Measurements from ENCODE around the gene MLX.

Gene MLX

DNA sequence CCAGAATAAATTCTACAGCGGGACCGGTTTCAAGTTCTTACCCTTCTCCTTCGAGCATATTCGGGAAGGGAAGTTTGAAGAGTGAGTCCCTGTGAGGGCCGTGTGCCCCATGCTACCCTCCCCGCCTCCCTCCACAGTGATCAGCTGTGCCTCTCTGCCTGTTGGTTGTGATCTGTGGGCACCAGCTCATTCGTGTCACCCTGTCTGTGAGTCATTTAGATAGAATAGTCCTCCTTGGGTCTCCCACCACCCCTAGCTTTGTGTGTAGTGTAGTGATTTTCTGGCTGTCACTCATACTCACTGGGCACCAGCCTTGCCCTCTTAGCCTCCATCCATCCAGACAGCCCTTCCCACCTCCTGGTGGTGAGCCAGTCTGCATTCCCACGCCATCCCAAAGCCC, 45.9 kb upstream of the MLX start:
- no peaks in the 10 kb centered on the region for H3K27me3 ChIP-seq (ENCODE audit: insufficient read depth, insufficient read length)
- H3K9ac ChIP-seq (ENCODE audit: insufficient read length, low read depth), result no peak overlapping the region
- H3K4me1 ChIP-seq (ENCODE audit: insufficient read depth, insufficient read length), result peaks cover 44% of the 10 kb centered on the region
- H3K36me3 ChIP-seq (ENCODE audit: insufficient read depth, insufficient read length, low read length), result peaks cover 46% of the 10 kb centered on the region
- H3K9me3 ChIP-seq (ENCODE audit: insufficient read depth, low read length), result no peaks in the 10 kb centered on the region
- no peak for DNase-seq (ENCODE audit: low read depth, low spot score)
- TF ChIP-seq ZNF274 (IDR thresholded peaks at IDR 0.05; ENCODE audit: low read depth, low read length) (no peak), YY1 (IDR thresholded peaks at IDR 0.05; ENCODE audit: insufficient read depth, insufficient read length) (no peak), SUZ12 (IDR thresholded peaks at IDR 0.05; ENCODE audit: extremely low read depth, insufficient read depth, insufficient read length) (no peak)
- no peak overlapping the region for H3K4me3 ChIP-seq (ENCODE audit: insufficient read length, low read depth)

DNA sequence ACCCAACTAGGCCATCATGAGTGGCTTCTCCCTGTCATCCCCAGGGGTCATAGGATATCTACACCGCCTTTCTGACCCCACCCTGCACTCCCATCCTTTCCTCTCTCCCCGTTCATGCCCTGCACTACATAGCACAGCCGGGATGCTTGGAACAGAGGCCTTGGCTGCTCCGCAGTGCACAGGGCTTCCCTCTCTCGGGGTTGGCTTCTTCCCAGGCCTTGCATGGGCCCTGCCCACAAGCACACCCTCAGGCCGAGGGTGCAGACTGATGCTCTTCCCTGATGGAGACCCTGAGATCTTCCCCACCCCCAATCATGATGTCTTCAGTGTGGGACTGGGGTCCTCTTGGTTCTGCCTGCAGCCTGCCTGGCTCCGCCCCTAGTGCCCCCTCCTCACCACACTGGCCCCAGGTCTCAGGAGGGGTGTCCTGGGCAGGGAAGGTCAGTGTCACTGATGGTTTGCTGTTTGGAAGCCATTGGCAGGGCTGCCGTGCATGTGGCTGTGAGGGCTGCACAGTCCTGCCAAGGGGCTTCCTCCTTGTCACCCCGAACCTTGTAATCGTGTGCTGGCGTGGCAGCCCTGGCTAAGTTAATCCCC, 45.1 kb upstream of the MLX start:
- peak overlapping the region; percentile 58 for H3K9ac ChIP-seq (ENCODE audit: insufficient read length, low read depth)
- H3K4me1 ChIP-seq (ENCODE audit: insufficient read depth, insufficient read length), result peaks cover 44% of the 10 kb centered on the region
- TF ChIP-seq SUZ12 (IDR thresholded peaks at IDR 0.05; ENCODE audit: extremely low read depth, insufficient read depth, insufficient read length) (no peak), YY1 (IDR thresholded peaks at IDR 0.05; ENCODE audit: insufficient read depth, insufficient read length) (no peak), ZNF274 (IDR thresholded peaks at IDR 0.05; ENCODE audit: low read depth, low read length) (no peak)
- no peak overlapping the region for H3K4me3 ChIP-seq (ENCODE audit: insufficient read length, low read depth)
- no peaks in the 10 kb centered on the region for H3K9me3 ChIP-seq (ENCODE audit: insufficient read depth, low read length)
- H3K27me3 ChIP-seq (ENCODE audit: insufficient read depth, insufficient read length), result no peaks in the 10 kb centered on the region
- DNase-seq (ENCODE audit: low read depth, low spot score), result no peak
- peaks cover 43% of the 10 kb centered on the region for H3K36me3 ChIP-seq (ENCODE audit: insufficient read depth, insufficient read length, low read length)

DNA sequence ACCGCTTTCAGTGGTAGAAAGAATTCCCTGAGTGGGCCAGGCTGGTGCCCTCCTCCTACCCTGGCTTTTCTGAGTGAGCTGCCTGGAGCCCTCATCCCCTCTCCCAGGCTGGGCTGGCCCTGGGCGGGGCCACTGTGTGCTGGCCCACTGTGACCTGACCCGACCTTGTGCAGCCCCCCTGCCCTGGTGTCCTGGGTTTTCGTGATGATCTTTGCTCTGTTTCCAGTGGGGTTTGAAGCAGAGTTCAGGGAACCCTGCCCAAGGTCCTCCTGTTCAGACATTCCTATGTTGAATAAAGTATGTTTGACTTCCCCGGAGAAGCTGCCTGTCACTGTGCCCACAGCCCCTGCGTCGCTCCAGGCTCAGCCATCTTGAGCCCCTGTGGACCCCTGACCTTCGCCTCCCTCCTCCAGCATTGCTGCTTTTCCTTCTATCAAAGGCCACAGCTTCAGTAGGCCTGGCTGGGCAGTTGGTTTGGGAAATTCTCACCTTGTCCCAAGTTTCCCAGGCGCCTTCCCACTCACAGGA, 44.6 kb upstream of the MLX start:
- no peak overlapping the region for H3K4me3 ChIP-seq (ENCODE audit: insufficient read length, low read depth)
- DNase-seq (ENCODE audit: low read depth, low spot score), result no peak
- H3K4me1 ChIP-seq (ENCODE audit: insufficient read depth, insufficient read length), result peaks cover 46% of the 10 kb centered on the region
- no peaks in the 10 kb centered on the region for H3K27me3 ChIP-seq (ENCODE audit: insufficient read depth, insufficient read length)
- H3K9me3 ChIP-seq (ENCODE audit: insufficient read depth, low read length), result no peaks in the 10 kb centered on the region
- H3K9ac ChIP-seq (ENCODE audit: insufficient read length, low read depth), result peak overlapping the region; percentile 58
- H3K36me3 ChIP-seq (ENCODE audit: insufficient read depth, insufficient read length, low read length), result peaks cover 39% of the 10 kb centered on the region
- TF ChIP-seq SUZ12 (IDR thresholded peaks at IDR 0.05; ENCODE audit: extremely low read depth, insufficient read depth, insufficient read length) (no peak), YY1 (IDR thresholded peaks at IDR 0.05; ENCODE audit: insufficient read depth, insufficient read length) (no peak), ZNF274 (IDR thresholded peaks at IDR 0.05; ENCODE audit: low read depth, low read length) (no peak)

DNA sequence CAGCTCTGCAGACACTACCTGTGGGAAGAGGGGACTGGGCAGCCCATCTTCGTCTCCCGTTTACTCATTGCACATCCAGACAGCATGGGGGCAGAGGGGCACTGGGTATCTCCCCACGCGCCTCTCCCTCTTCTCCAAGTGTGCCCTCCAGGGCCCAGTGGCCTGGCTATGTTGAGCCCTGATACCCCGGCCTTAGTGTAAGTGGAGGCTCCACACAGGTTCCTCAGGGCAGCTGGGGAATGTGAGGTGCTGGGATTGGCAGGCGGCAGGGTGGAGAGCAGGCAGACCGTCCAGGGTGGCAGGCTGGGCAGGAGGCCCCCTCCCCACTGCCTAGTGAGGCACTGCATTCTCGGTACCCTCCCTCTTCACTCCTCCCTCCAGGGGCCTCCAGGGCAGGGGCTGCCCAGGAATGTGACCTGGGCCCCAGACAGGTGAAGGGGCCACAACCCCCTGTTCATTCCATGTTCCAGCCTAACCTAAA, 44.1 kb upstream of the MLX start:
- H3K4me1 ChIP-seq (ENCODE audit: insufficient read depth, insufficient read length), result peaks cover 46% of the 10 kb centered on the region
- TF ChIP-seq YY1 (IDR thresholded peaks at IDR 0.05; ENCODE audit: insufficient read depth, insufficient read length) (no peak), SUZ12 (IDR thresholded peaks at IDR 0.05; ENCODE audit: extremely low read depth, insufficient read depth, insufficient read length) (no peak), ZNF274 (IDR thresholded peaks at IDR 0.05; ENCODE audit: low read depth, low read length) (no peak)
- no peaks in the 10 kb centered on the region for H3K9me3 ChIP-seq (ENCODE audit: insufficient read depth, low read length)
- DNase-seq (ENCODE audit: low read depth, low spot score), result no peak
- H3K27me3 ChIP-seq (ENCODE audit: insufficient read depth, insufficient read length), result no peaks in the 10 kb centered on the region
- peak overlapping the region; percentile 27 for H3K9ac ChIP-seq (ENCODE audit: insufficient read length, low read depth)
- peaks cover 34% of the 10 kb centered on the region for H3K36me3 ChIP-seq (ENCODE audit: insufficient read depth, insufficient read length, low read length)
- no peak overlapping the region for H3K4me3 ChIP-seq (ENCODE audit: insufficient read length, low read depth)

DNA sequence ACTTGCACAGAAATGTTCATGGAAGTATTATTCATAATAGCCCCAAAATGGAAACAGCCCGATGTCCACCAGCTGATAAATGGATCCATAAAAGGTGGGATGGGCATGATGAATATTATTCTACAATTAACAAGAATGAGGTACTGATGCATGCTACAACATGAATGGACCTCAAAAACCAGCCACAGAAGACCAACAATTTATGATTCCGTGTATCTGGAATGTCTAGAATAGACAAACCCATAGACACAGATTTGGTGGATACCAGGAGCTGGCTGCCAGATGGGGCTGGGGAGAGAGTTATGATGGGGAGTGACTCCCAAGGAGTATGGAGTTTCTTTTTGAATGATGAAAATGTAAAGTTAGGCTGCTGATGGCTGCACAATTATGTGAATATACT, 41.7 kb upstream of the MLX start:
- H3K4me3 ChIP-seq (ENCODE audit: insufficient read length, low read depth), result no peak overlapping the region
- no peaks in the 10 kb centered on the region; the same call in 1 of the 2 replicates for H3K9me3 ChIP-seq (ENCODE audit: insufficient read depth, low read length)
- no peak for DNase-seq (ENCODE audit: low read depth, low spot score)
- H3K4me1 ChIP-seq (ENCODE audit: insufficient read depth, insufficient read length), result peaks cover 34% of the 10 kb centered on the region
- no peak overlapping the region for H3K9ac ChIP-seq (ENCODE audit: insufficient read length, low read depth)
- TF ChIP-seq YY1 (IDR thresholded peaks at IDR 0.05; ENCODE audit: insufficient read depth, insufficient read length) (no peak), SUZ12 (IDR thresholded peaks at IDR 0.05; ENCODE audit: extremely low read depth, insufficient read depth, insufficient read length) (no peak)
- H3K27me3 ChIP-seq (ENCODE audit: insufficient read depth, insufficient read length), result no peaks in the 10 kb centered on the region
- H3K36me3 ChIP-seq (ENCODE audit: insufficient read depth, insufficient read length, low read length), result peaks cover 26% of the 10 kb centered on the region

DNA sequence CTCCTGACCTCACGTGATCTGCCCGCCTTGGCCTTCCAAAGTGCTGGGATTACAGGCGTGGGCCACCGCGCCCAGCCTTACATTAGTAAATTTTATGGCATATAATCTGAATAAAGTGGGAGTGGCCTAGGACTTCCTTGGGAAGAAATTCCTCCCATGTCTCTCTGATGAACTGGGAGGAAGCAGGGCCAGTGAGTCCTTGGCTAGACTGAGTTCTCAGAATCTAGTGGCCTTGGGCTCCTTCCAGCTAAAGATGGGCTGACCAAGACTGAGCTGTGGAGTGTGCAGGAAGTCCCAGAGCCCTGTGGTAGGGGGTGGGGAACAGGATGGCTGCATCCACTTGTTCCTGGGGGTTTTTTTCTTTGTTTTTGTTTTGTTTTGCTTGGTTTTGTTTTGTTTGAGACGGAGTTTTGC, 40.9 kb upstream of the MLX start:
- Histone ChIP-seq H3K9me3 (ENCODE audit: insufficient read depth, low read length) (no peaks in the 10 kb centered on the region; the same call in 1 of the 2 replicates), H3K36me3 (ENCODE audit: insufficient read depth, insufficient read length, low read length) (peaks cover 24% of the 10 kb centered on the region), H3K27me3 (ENCODE audit: insufficient read depth, insufficient read length) (peaks cover under 1% of the 10 kb centered on the region), H3K4me1 (ENCODE audit: insufficient read depth, insufficient read length) (peaks cover 28% of the 10 kb centered on the region), H3K9ac (ENCODE audit: insufficient read length, low read depth) (no peak overlapping the region), H3K4me3 (ENCODE audit: insufficient read length, low read depth) (no peak overlapping the region)
- TF ChIP-seq YY1 (IDR thresholded peaks at IDR 0.05; ENCODE audit: insufficient read depth, insufficient read length), result no peak
- TF ChIP-seq SUZ12 (IDR thresholded peaks at IDR 0.05; ENCODE audit: extremely low read depth, insufficient read depth, insufficient read length), result no peak
- TF ChIP-seq ZNF274 (IDR thresholded peaks at IDR 0.05; ENCODE audit: low read depth, low read length), result no peak
- no peak for DNase-seq (ENCODE audit: low read depth, low spot score)

DNA sequence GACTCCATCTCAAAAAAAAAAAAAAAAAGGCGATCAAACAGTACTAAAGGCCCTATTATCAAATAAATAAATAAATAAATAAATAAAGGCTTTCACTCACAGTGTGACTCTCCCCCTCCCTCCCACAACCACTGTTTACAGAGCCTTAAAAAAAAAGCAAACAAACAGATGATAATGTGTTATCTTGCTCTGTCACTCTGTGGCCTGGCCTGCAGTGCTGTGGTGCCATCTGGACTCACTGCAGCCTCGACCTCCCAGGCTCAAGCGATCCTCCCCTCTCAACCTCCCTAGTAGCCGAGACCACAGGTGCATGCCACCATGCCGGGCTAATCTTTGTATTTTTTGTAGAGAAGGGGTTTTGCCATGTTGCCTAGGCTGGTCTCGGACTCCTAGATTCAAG, 39.0 kb upstream of the MLX start:
- TF ChIP-seq ZNF274 (IDR thresholded peaks at IDR 0.05; ENCODE audit: low read depth, low read length), result no peak
- no peak for TF ChIP-seq SUZ12 (IDR thresholded peaks at IDR 0.05; ENCODE audit: extremely low read depth, insufficient read depth, insufficient read length)
- no peak for TF ChIP-seq YY1 (IDR thresholded peaks at IDR 0.05; ENCODE audit: insufficient read depth, insufficient read length)
- no peak overlapping the region for H3K9ac ChIP-seq (ENCODE audit: insufficient read length, low read depth)
- peaks cover 10% of the 10 kb centered on the region for H3K4me1 ChIP-seq (ENCODE audit: insufficient read depth, insufficient read length)
- no peak overlapping the region for H3K4me3 ChIP-seq (ENCODE audit: insufficient read length, low read depth)
- peaks cover 5% of the 10 kb centered on the region for H3K27me3 ChIP-seq (ENCODE audit: insufficient read depth, insufficient read length)
- no peaks in the 10 kb centered on the region; the same call in 1 of the 2 replicates for H3K9me3 ChIP-seq (ENCODE audit: insufficient read depth, low read length)
- no peak for DNase-seq (ENCODE audit: low read depth, low spot score)
- H3K36me3 ChIP-seq (ENCODE audit: insufficient read depth, insufficient read length, low read length), result peaks cover 5% of the 10 kb centered on the region

Measured in NT2/D1 (cell line).